Measurements from ENCODE around the gene IFNW1. TPM values are rescaled to one million over a fixed set of nuclear protein-coding genes. Genes with fewer than 3 reads are reported as not detected.

Gene IFNW1
- total RNA-seq, 1 donor, result not detected

DNA sequence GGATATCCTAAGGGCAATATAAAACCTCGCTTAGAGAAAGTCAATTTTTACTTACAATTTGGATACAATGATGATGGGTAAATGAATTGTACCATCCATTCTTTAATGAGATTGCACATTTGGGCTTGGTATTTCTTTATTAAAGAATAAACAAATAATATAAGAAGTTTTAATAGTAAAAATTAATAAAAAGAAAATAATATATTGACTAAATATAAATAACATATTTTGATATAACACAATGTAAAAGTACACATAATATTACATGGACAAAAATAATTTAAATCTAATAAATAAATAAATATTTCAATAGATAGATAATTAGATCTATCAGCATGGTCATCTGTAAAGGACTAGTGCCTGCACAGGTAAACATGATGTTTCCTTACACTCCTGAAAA lies 23.9 kb upstream of the IFNW1 start:
- TF ChIP-seq, protein P1, sequence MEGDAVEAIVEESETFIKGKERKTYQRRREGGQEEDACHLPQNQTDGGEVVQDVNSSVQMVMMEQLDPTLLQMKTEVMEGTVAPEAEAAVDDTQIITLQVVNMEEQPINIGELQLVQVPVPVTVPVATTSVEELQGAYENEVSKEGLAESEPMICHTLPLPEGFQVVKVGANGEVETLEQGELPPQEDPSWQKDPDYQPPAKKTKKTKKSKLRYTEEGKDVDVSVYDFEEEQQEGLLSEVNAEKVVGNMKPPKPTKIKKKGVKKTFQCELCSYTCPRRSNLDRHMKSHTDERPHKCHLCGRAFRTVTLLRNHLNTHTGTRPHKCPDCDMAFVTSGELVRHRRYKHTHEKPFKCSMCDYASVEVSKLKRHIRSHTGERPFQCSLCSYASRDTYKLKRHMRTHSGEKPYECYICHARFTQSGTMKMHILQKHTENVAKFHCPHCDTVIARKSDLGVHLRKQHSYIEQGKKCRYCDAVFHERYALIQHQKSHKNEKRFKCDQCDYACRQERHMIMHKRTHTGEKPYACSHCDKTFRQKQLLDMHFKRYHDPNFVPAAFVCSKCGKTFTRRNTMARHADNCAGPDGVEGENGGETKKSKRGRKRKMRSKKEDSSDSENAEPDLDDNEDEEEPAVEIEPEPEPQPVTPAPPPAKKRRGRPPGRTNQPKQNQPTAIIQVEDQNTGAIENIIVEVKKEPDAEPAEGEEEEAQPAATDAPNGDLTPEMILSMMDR (IDR thresholded peaks at IDR 0.05; ENCODE audit: insufficient read depth, low read depth, low read length), result no peak
- H3K4me3 ChIP-seq (ENCODE audit: low read depth, low read length), result no peak overlapping the region

DNA sequence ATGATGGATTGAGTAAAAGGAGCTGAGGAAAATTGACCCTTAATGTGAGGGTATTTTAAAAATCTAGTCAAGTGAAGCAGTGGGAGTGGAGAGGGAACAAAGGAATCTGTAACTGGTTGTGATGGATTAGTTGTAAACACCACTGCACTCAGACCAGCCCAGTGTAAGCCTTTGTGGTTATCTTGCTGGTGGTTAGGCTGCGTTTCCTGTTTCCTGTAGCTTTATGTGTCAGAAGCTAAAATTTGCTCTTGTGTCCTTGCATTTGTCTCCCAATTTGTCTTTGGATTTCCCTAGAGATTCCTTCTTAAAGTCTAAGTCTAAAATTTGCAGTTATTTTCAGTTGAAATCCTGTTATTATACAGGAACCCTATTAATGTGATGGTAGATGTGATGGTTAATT lies 18.5 kb upstream of the IFNW1 start:
- peak; percentile 11 for DNase-seq (ENCODE audit: low read depth)
- TF ChIP-seq, protein P1 (IDR thresholded peaks at IDR 0.05; ENCODE audit: insufficient read depth, low read depth, low read length), result no peak
- no peak overlapping the region for H3K4me3 ChIP-seq (ENCODE audit: low read depth, low read length)

More for the DNA sequence above, 23.9 kb upstream of the IFNW1 start:
- no peak for DNase-seq (ENCODE audit: low read depth)

DNA sequence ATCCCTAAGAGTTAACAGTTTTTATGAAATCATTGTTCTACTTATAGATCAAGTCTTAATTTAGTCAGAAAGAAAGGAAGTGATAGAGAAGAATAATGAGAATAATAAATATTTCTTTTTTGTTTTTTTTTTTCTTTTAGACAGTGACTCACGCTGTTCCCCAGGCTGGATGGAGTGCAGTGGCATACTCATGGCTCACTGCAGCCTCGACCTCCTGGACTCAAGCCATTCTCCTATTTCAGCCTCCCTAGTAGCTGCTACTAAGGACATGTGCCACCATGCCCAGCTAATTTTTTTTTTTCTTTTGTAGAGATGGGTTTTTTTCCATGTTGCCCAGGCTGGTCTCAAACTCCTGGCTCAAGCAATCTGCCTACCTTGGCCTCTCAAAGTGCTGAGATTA lies 13.9 kb upstream of the IFNW1 start:
- no peak overlapping the region for H3K4me3 ChIP-seq (ENCODE audit: low read depth, low read length)
- no peak for DNase-seq (ENCODE audit: low read depth)
- TF ChIP-seq, protein P1 (IDR thresholded peaks at IDR 0.05; ENCODE audit: insufficient read depth, low read depth, low read length), result no peak

DNA sequence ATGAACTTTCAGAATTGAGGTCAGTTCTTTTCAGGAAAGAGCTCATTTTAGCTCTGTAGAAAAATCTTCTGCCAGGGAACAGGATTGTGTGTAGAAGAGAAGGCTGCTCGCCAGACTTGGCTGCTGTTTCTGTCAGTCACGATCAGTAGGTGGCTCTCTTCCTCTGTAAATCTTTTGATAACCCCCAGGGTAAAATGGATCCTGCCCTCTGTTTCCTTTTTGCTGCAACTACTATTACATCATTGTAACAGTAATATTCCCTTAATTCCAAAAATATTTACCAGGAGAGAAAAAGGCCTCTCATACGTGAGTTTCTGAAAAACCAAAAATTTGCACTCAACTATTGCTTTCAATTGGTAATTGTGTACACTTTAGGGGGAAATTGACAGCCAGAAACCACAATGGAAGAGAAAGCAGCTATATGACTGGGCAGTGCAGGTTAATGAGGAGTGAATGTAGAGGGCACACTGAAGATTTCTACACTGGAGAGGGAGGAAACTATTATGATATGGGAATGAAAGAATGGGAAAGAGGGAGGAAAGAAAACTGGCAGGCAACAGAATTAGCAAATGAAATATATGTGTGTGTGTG lies 12.5 kb upstream of the IFNW1 start:
- TF ChIP-seq, protein P1 (IDR thresholded peaks at IDR 0.05; ENCODE audit: insufficient read depth, low read depth, low read length), result no peak
- no peak for DNase-seq (ENCODE audit: low read depth)
- no peak overlapping the region for H3K4me3 ChIP-seq (ENCODE audit: low read depth, low read length)

DNA sequence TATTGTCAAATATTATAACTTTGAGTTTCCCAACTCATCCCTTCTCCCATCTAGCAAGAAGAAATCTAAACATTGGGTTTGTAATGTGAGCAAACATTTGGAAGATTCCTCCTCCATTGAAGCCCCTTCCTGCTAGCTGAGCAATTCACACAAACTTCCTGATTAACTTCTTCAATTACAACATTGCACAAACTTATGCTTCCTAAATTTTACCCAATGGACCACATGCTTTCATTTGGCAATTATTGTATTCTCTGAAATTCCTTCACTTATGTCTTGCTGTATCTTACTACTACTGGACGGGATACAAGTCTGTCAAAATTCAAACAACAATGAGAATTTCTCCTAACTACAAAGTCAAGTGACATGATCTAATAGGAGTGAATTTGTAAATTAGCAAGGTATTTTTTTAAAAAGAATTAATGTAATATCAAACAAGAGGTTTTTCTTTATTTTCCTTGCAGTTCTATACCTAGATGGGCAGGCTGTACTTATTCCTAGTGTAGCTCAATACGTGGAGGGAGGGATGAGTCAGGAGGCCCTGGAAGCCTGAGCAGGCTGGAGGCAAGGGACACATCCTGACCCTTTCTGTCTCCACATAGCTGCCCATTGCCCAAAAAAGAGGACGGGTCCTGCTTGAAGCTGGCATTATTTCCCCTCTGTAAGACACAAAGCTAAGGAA lies 11.8 kb upstream of the IFNW1 start:
- H3K4me3 ChIP-seq (ENCODE audit: low read depth, low read length), result no peak overlapping the region
- TF ChIP-seq, protein P1 (IDR thresholded peaks at IDR 0.05; ENCODE audit: insufficient read depth, low read depth, low read length), result no peak
- no peak for DNase-seq (ENCODE audit: low read depth)

DNA sequence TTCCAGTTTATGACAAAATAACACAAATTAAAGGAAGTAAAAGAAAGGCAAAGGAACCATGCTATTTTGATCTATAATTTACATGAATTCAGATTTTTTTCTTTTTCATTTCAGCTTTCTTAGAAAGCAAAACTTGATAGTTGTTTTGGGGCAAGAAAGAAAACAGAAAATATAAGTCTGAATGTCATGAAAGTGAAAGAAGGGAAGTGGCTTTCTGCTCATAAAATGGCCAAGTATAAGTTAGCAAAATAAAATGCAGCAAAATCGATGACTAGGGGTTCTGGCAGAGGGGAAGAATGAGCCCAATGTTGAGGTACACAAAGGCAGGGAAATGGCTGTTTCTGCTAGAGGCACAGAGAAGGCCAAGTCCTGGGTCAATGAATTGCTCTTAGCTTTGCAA lies 3.0 kb upstream of the IFNW1 start:
- no peak for DNase-seq (ENCODE audit: low read depth)
- H3K4me3 ChIP-seq (ENCODE audit: low read depth, low read length), result no peak overlapping the region
- TF ChIP-seq, protein P1 (IDR thresholded peaks at IDR 0.05; ENCODE audit: insufficient read depth, low read depth, low read length), result no peak

Measured in fibroblast of villous mesenchyme (primary cell).